Aorta (tissue), 5 donors: Measurements from ENCODE around the gene XPR1. TPM values are rescaled to one million over a fixed set of nuclear protein-coding genes. Genes with fewer than 3 reads are reported as not detected.

Experiments
- ATAC-seq: fragments of 200-7000 bp; cut with Tn5 transposase; one replicate; pipeline ENCODE4 v1.9.1; 2022; ENCODE audit warnings: moderate library complexity; ENCODE audit not compliant: low FRiP score
- DNase-seq, 2 donors: peaks; one replicate each; pipeline ENCODE4 v3.0.0-alpha.2; 2020
- H3K27ac ChIP-seq, 2 donors: one replicate each; pipeline ENCODE4 v1.5.1; 2013; ENCODE audit warnings: low read length in 2 of 2, mild to moderate bottlenecking in 2 of 2, moderate library complexity in 2 of 2, control low read depth in 1 of 2, inconsistent platforms in 1 of 2, low read depth in 1 of 2
- H3K27me3 ChIP-seq, 2 donors: one replicate each; pipeline ENCODE4 v1.6.1; 2013; ENCODE audit warnings: control low read depth in 1 of 2, low read length in 1 of 2, mild to moderate bottlenecking in 1 of 2, moderate library complexity in 1 of 2; ENCODE audit not compliant: insufficient read depth in 2 of 2, control insufficient read depth in 1 of 2
- H3K36me3 ChIP-seq, 2 donors: one replicate each; pipeline ENCODE4 v1.6.1; 2013; ENCODE audit warnings: control low read depth in 1 of 2, low read length in 1 of 2, mild to moderate bottlenecking in 1 of 2; ENCODE audit not compliant: insufficient read depth in 2 of 2, control insufficient read depth in 1 of 2
- H3K4me1 ChIP-seq, 2 donors: one replicate each; pipeline ENCODE4 v1.6.1; 2013; ENCODE audit warnings: low read length in 2 of 2, control low read depth in 1 of 2, mild to moderate bottlenecking in 1 of 2, moderate library complexity in 1 of 2; ENCODE audit not compliant: insufficient read depth in 2 of 2, control insufficient read depth in 1 of 2
- H3K4me3 ChIP-seq, 2 donors: one replicate each; pipeline ENCODE4 v1.5.1; 2013; ENCODE audit warnings: low read length in 2 of 2, control low read depth in 1 of 2, mild to moderate bottlenecking in 1 of 2
- H3K9me3 ChIP-seq: one replicate; pipeline ENCODE4 v1.6.1; 2013; ENCODE audit warnings: mild to moderate bottlenecking, low read length; ENCODE audit not compliant: control insufficient read depth
- WGBS, 2 donors: extraction: QIAGEN DNeasy Blood & Tissue Kit; methylation state at CpG; one replicate each; pipeline ENCODE4 v1.1.7; 2013; 5-methylcytosine and 5-hydroxymethylcytosine counted together
- intact Hi-C, 2 donors: fragments of 100-400 bp; cut with DNase I; formaldehyde crosslinking; loops; one replicate each; pipeline versions ENCODE4 v1.14.2 to v1.15.0; 2022
- polyA plus RNA-seq, 2 donors: library from polyadenylated mRNA; stranded (reverse); fragments of 200-250 nt; gene quantifications; one replicate each; pipeline ENCODE4 v1.2.3, GENCODE V29; 2013
- total RNA-seq, 2 donors: library from RNA; stranded (reverse); fragmentation: NEBNext Ultra II Directional; extraction: Animal tissue kit (Norgen Biotek cat#: 25700); gene quantifications; one replicate each; pipeline ENCODE4 v1.2.1, GENCODE V29; 2021
- donor health status: healthy with polysubstance abuse.
- donor health status: Bipolar disorder and iron deficiency.
- donor health status: DM: no; HTN: no; CAD: no.
- donor health status: DM: no; HTN: no; CAD: no.
- donor health status: DM: yes; HTN: yes; CAD: no.

Gene XPR1
- total and polyA plus RNA-seq, 4 donors = 4.6 to 55.4 (median 15.6) TPM

DNA sequence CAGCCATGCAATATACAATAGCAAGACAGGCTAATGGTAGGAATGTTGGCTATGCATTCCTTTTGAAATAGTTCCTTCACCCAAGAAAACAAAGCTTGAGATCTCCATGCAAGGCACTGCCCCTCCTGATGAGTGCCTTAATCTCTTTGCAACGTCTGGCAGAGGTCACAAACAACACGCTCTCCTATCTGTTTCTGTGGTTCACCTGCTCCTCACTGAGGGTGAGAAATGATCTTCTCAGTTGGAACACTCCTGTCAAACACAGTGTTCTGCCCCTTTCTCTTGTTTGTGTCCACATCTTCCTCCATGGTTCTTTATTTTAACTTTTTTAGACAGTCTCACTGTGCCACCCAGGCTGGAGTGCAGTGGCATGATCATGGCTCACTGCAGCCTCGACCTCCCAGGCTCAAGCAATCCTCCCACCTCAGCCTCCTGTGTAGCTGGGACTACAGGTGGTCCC, 21.2 kb upstream of the XPR1 start:
- no peaks in the 10 kb centered on the region for H3K27me3 ChIP-seq
- WGBS, 2 donors = 72% methylated on average over 3 of the region's 3 CpGs
- ATAC-seq (no peak), DNase-seq (no peak)
- intact Hi-C loops = no loop called here
- H3K4me3 ChIP-seq = no peak overlapping the region
- H3K27ac ChIP-seq = no peak overlapping the region
- H3K4me1 ChIP-seq = no peaks in the 10 kb centered on the region
- no peaks in the 10 kb centered on the region for H3K9me3 ChIP-seq
- no peaks in the 10 kb centered on the region for H3K36me3 ChIP-seq

DNA sequence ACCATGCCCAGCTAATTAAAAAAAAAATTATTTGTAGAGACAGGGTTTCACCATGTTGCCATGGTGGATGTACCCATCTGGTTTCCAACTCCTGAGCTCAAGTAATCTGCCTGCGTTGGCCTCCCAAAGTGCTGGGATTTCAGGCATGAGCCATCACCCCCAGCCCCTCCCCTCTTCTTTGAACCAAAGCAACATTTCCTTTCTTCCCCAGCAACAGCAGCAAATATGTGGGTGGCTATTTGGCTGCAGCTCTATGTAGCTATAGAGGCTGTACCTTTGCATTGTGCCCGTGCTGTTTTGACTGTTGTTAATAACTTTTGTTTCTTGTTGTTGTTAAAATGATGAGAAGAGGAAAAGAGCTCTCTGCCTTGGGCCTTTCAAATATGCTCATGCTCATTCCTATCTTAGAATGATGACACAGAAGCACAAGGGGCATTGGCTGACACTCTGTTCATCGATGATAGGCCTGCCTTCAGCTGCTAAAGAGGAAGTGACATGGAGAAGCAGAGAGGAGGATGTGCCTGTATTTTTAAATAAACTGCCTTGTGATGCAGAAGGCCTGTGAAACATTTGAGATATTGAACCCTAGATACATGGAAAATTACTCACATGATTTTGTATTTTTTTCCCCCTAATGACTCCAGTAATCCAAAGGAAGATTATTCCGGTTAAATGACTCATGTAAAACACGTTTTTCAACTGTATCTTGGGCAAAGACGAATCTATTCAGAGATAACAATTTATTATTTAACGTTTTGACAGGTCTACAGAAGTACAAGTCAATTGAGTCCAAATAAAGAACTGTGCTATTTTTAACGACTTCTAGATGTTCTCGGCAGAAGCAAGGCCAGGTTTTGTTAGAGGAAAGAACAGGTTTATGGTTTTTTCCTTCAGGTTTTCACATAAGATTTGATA, 20.5 kb upstream of the XPR1 start:
- Histone ChIP-seq H3K36me3 (no peaks in the 10 kb centered on the region), H3K4me1 (no peaks in the 10 kb centered on the region), H3K27me3 (no peaks in the 10 kb centered on the region), H3K4me3 (no peak overlapping the region), H3K27ac (peak overlapping the region in 1 of 2 donors; percentile 12), H3K9me3 (no peaks in the 10 kb centered on the region)
- intact Hi-C loops = no loop called here
- no peak for ATAC-seq
- 28 to 30% methylated on average over 9 of the region's 9 CpGs for WGBS, 2 donors
- no peak for DNase-seq

DNA sequence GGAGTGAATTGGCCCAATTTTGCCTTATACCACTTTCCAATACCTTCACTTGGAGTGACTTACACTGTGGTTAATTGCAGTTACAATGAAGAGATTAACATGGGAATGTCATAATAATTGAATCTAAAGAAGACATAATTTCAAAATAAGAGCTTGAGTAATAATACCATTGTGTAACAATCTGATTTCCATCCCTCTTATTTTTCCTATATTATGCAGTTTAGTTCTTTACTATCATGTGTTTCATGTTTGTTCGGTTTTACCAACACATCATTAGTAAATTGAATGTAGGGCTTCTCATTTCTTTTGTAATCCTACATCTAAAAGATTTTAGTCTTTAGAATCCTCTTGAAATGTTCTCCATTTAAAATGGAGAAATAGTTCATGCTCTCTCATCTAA, 19.2 kb upstream of the XPR1 start:
- H3K27me3 ChIP-seq = no peaks in the 10 kb centered on the region
- H3K27ac ChIP-seq = no peak overlapping the region
- intact Hi-C loops = no loop called here
- DNase-seq = no peak
- H3K4me1 ChIP-seq = no peaks in the 10 kb centered on the region
- 95 to 100% methylated on average over 1 of the region's 1 CpG for WGBS, 2 donors
- peaks cover 1% of the 10 kb centered on the region for H3K9me3 ChIP-seq
- H3K4me3 ChIP-seq = no peak overlapping the region
- H3K36me3 ChIP-seq = no peaks in the 10 kb centered on the region
- no peak for ATAC-seq

DNA sequence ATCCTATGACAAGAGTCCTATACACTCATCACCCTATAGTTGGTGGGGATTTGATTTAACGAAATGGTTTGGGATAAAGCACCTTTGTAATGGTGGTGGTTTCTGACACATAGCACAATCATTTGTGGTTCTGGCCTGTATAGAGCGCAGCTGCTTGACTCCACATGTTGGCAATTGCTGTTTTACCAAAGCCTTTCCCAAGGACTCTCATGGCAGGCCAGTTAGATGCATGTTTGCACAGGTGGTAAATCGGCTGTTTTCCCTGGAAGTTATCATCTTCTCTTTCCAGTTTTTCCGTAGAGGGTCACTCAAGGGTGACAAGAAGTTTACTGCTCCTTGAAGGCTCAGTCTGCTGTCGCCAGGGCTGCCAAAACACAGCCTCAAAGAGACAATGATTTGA, 17.1 kb upstream of the XPR1 start:
- H3K4me1 ChIP-seq = no peaks in the 10 kb centered on the region
- ATAC-seq (no peak), DNase-seq (no peak)

DNA sequence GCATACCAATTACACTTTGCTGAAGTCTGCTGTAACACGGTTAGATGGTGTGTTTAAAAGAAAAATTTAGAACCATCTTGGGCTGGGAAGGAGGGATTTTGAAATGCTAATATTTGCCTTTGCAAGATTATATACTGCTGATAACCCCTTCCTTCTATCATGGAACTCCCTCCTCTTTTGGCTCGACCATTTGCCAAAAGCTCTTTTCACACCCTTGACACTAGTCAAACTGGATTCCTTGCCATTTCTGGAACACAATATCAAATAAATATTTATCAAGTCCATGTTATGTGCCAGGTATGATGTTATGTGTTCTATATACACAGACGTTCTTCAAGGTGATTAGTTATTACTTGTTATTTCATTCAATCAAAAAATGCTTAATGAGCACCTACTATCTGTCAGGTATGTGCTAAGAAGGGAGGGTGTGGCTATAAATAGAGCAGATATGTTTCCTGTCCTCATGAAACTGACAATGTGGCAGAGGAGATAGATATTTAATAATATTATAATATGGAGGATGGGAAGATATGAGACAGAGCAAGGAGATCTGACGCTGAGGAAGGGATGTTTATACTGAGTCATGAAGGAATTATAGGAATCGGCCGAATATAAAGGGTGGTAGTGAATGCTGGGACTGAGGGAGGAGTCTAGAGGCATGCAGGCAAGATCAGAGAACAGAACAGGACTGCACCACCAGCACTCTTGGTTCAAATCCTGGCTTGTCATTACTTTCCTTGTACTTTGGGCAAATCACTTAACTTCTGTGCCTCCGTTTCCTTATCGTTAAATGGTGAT, 16.1 kb upstream of the XPR1 start:
- no peaks in the 10 kb centered on the region for H3K36me3 ChIP-seq
- intact Hi-C loops = no loop called here
- DNase-seq (no peak), ATAC-seq (no peak)
- no peak overlapping the region for H3K4me3 ChIP-seq
- no peaks in the 10 kb centered on the region for H3K4me1 ChIP-seq
- no peak overlapping the region for H3K27ac ChIP-seq
- no peaks in the 10 kb centered on the region for H3K27me3 ChIP-seq
- H3K9me3 ChIP-seq = peaks cover 1% of the 10 kb centered on the region
- 65 to 73% methylated on average over 8 of the region's 8 CpGs for WGBS, 2 donors

More for the DNA sequence above, 17.1 kb upstream of the XPR1 start:
- Histone ChIP-seq H3K9me3 (peaks cover 1% of the 10 kb centered on the region), H3K27me3 (no peaks in the 10 kb centered on the region), H3K27ac (no peak overlapping the region), H3K36me3 (no peaks in the 10 kb centered on the region), H3K4me3 (no peak overlapping the region)
- intact Hi-C loops = no loop called here
- 58 to 69% methylated on average over 5 of the region's 5 CpGs for WGBS, 2 donors

DNA sequence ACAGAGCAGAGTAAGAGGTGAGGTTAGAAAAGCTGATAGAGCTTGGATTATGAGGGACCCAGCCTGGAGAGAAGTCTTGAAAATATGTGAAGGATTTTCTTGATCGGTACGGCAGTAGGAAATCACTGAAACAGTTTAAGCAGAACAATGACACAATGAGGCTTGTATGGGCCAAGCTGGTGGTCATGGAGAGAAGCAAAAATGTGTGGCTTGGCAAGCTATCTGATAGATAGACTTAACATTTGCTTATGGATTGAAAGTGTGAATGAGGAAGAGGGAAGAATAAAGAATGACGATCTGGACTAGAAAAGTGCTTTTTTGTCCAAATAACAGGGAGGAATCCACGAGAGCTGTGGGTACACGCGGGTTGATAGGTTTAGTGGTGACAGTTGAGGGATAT, 15.4 kb upstream of the XPR1 start:
- DNase-seq = no peak
- ATAC-seq = no peak
- H3K9me3 ChIP-seq = peaks cover 1% of the 10 kb centered on the region
- H3K27ac ChIP-seq = no peak overlapping the region
- H3K4me1 ChIP-seq = no peaks in the 10 kb centered on the region
- WGBS, 2 donors = 75 to 80% methylated on average over 6 of the region's 6 CpGs
- intact Hi-C loops = no loop called here
- no peaks in the 10 kb centered on the region for H3K36me3 ChIP-seq
- H3K27me3 ChIP-seq = no peaks in the 10 kb centered on the region
- H3K4me3 ChIP-seq = no peak overlapping the region

DNA sequence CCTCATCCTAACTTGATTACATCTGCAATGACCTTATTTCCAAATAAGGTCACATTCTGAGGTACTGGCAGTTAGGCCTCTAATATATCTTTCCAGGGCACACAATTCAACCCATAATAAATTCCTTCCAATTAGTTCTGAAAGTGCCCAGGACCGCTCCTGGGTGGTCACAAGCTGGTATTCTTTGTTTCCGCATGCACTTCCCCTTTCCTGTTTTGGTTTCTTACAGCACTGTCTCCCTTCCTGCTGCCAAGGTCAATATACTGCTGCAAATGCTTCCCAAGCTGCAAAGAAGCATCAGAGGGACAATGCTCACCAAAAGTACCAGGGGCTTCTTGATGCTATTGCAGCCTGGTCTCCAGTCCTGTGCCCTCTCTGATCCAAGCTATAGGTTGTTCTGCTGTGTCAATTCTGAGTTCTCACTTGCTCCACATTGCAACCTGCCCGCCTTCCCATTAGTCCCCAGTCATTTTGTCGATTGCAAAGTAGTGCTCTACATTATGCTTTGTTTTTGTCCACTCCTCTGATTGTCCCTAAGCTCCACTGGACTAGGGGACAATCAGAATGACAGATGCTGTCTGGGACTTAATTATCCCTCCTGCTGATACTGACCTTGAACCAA, 13.9 kb upstream of the XPR1 start:
- intact Hi-C loops = no loop called here
- H3K9me3 ChIP-seq = peaks cover 1% of the 10 kb centered on the region
- ATAC-seq = no peak
- H3K36me3 ChIP-seq = no peaks in the 10 kb centered on the region
- no peak overlapping the region for H3K4me3 ChIP-seq
- WGBS, 2 donors = 93 to 94% methylated on average over 4 of the region's 4 CpGs
- H3K27me3 ChIP-seq = no peaks in the 10 kb centered on the region
- no peak overlapping the region for H3K27ac ChIP-seq
- no peaks in the 10 kb centered on the region for H3K4me1 ChIP-seq
- DNase-seq = no peak

DNA sequence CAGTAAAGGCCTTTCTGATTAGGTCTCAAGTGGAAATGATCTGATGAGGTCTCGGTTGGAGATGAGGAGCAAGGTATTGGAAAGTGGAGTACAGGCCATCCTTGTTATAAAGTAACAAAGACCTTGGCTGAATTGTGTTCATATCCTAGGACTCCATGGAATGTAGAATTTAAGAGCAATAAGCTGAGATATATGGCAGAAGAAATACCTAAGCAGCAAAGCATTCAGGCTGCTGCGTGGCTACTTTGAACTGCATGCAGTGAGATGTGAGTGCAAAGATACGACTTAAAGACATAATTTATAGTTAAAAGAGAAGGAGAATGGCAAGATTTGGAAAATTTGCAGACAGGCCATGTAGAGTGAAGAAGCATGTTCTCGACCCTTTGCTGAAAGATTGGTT, 11.2 kb upstream of the XPR1 start:
- intact Hi-C loops = loop anchor here in 1 of 2 donors (10.0 kb wide), 1 partner anchor 46 kb away; no protein-coding TSS in a partner anchor
- no peaks in the 10 kb centered on the region for H3K27me3 ChIP-seq
- no peaks in the 10 kb centered on the region for H3K36me3 ChIP-seq
- no peak overlapping the region for H3K27ac ChIP-seq
- WGBS, 2 donors = 63 to 76% methylated on average over 4 of the region's 4 CpGs
- H3K4me1 ChIP-seq = no peaks in the 10 kb centered on the region
- ATAC-seq = no peak
- DNase-seq = no peak
- peaks cover 1% of the 10 kb centered on the region for H3K9me3 ChIP-seq
- H3K4me3 ChIP-seq = no peak overlapping the region
